Tibial nerve (tissue), 3 donors: ENCODE data around the gene DTD2.

Experiments used
- CTCF ChIP-seq, 5 experiments: fragments of 200-600 bp in 3 of 5; fragments of 450-650 bp in 2 of 5; sonication (generic) in 3 of 5; IDR thresholded peaks; one replicate each; pipeline ENCODE4 v1.5.1; 2016 to 2019; ENCODE audit warnings: antibody characterized with exemption in 5 of 5, mild to moderate bottlenecking in 3 of 5, moderate library complexity in 2 of 5
- POLR2A ChIP-seq, 2 donors: fragments of 450-650 bp; IDR thresholded peaks; one replicate each; pipeline ENCODE4 v1.6.1; 2017; ENCODE audit warnings: antibody characterized with exemption in 2 of 2, mild to moderate bottlenecking in 2 of 2, moderate library complexity in 2 of 2

- no peak for TF ChIP-seq CTCF (IDR thresholded peaks at IDR 0.05)
- TF ChIP-seq POLR2A (IDR thresholded peaks at IDR 0.05), result no peak
Observed at GRCh38 chr14:31477248-31477647, 19.9 kb upstream of the DTD2 start.
